ENCODE results near the gene CRYBG2.
"Not testable (repeated sequence)": the region's sequence is repeated elsewhere in the genome, so short reads cannot be mapped to it uniquely, and the experiment has no call there.

The CRYBG2 gene

GRCh38 chr1:26389604-26390247 is 35.8 kb upstream of the CRYBG2 start:
- DNase-seq (ENCODE audit: low read depth): no peak
- in situ Hi-C loops (cut with HindIII; ENCODE audit: low sequenced_read_pairs): no loop called here
- TF ChIP-seq CTCF (IDR thresholded peaks at IDR 0.05; ENCODE audit: low read depth, low read length, missing control alignments): no peak
- no peak overlapping the region for H3K4me3 ChIP-seq (ENCODE audit: low read depth, low read length)

GRCh38 chr1:26388791-26389445 is 35.0 kb upstream of the CRYBG2 start:
- TF ChIP-seq CTCF (IDR thresholded peaks at IDR 0.05; ENCODE audit: low read depth, low read length, missing control alignments): no peak
- H3K4me3 ChIP-seq (ENCODE audit: low read depth, low read length): no peak overlapping the region
- in situ Hi-C loops (cut with HindIII; ENCODE audit: low sequenced_read_pairs): no loop called here
- no peak for DNase-seq (ENCODE audit: low read depth)

GRCh38 chr1:26387447-26387846 is 33.5 kb upstream of the CRYBG2 start:
- TF ChIP-seq CTCF (IDR thresholded peaks at IDR 0.05; ENCODE audit: low read depth, low read length, missing control alignments): no peak
- no peak for DNase-seq (ENCODE audit: low read depth)
- no peak overlapping the region for H3K4me3 ChIP-seq (ENCODE audit: low read depth, low read length)
- in situ Hi-C loops (cut with HindIII; ENCODE audit: low sequenced_read_pairs): no loop called here

GRCh38 chr1:26385063-26385462 is 31.1 kb upstream of the CRYBG2 start:
- H3K4me3 ChIP-seq (ENCODE audit: low read depth, low read length); DNase-seq (ENCODE audit: low read depth); in situ Hi-C loops (cut with HindIII; ENCODE audit: low sequenced_read_pairs): not testable (repeated sequence)

- in situ Hi-C loops (cut with HindIII; ENCODE audit: low sequenced_read_pairs): no loop called here
- no peak overlapping the region for H3K4me3 ChIP-seq (ENCODE audit: low read depth, low read length)
- TF ChIP-seq CTCF (IDR thresholded peaks at IDR 0.05; ENCODE audit: low read depth, low read length, missing control alignments): no peak
- DNase-seq (ENCODE audit: low read depth): no peak
These were observed 30.1 kb upstream of the CRYBG2 start for GRCh38 chr1:26384076-26384475.

- no peak overlapping the region for H3K4me3 ChIP-seq (ENCODE audit: low read depth, low read length)
- TF ChIP-seq CTCF (IDR thresholded peaks at IDR 0.05; ENCODE audit: low read depth, low read length, missing control alignments): no peak
- no peak for DNase-seq (ENCODE audit: low read depth)
- in situ Hi-C loops (cut with HindIII; ENCODE audit: low sequenced_read_pairs): no loop called here
These were observed 24.9 kb upstream of the CRYBG2 start for GRCh38 chr1:26378879-26379251.

GRCh38 chr1:26378088-26378878 is 24.4 kb upstream of the CRYBG2 start:
- TF ChIP-seq CTCF (IDR thresholded peaks at IDR 0.05; ENCODE audit: low read depth, low read length, missing control alignments): no peak
- in situ Hi-C loops (cut with HindIII; ENCODE audit: low sequenced_read_pairs): no loop called here
- no peak overlapping the region for H3K4me3 ChIP-seq (ENCODE audit: low read depth, low read length)

More at GRCh38 chr1:26378088-26378878, 24.4 kb upstream of the CRYBG2 start:
- peak; percentile 97 for DNase-seq (ENCODE audit: low read depth)

Measured in astrocyte of the cerebellum (primary cell).